ENCODE data around the gene AOC1.
A peak's percentile ranks its signal among the peaks of the same experiment; 100 is the strongest.

The AOC1 gene

GRCh38 chr7:150897502-150898474, 45.5 kb downstream of the AOC1 start:
- Histone ChIP-seq H2AFZ (ENCODE audit: low read length) (0 out of 2 replicates have a peak overlapping the region, but pooled peaks have one; percentile 3), H3K27ac (ENCODE audit: low read depth, low read length, poor library complexity, severe bottlenecking) (peak overlapping the region; percentile 98), H3K27me3 (ENCODE audit: insufficient read depth, low read length) (no peaks in the 10 kb centered on the region), H3K9me3 (ENCODE audit: low read length) (peaks cover 8% of the 10 kb centered on the region), H4K20me1 (ENCODE audit: insufficient read depth, low read length) (no peaks in the 10 kb centered on the region), H3K4me2 (ENCODE audit: low read length) (peak overlapping the region; percentile 67), H3K4me3 (ENCODE audit: low read depth, low read length, poor library complexity, severe bottlenecking) (peak overlapping the region; percentile 53), H3K9me2 (ENCODE audit: low read depth, low read length) (no peaks in the 10 kb centered on the region), H3K36me3 (ENCODE audit: insufficient read depth, low read length) (no peaks in the 10 kb centered on the region), H3K4me1 (ENCODE audit: insufficient read depth, low read length, severe bottlenecking) (peaks cover 60% of the 10 kb centered on the region), H3F3A (ENCODE audit: insufficient read depth, low read length) (no peaks in the 10 kb centered on the region), H3K9ac (ENCODE audit: low read length) (peak overlapping the region; percentile 64), H3K79me2 (ENCODE audit: insufficient read depth, low read length) (no peaks in the 10 kb centered on the region)
- no peak for TF ChIP-seq EZH2 (IDR thresholded peaks at IDR 0.05; ENCODE audit: borderline replicate concordance, low read length)
- no peak for TF ChIP-seq CTCF (IDR thresholded peaks at IDR 0.05; ENCODE audit: low read length)

- no peaks in the 10 kb centered on the region for H3K9me2 ChIP-seq (ENCODE audit: low read depth, low read length)
- H3K9me3 ChIP-seq (ENCODE audit: low read length) = peaks cover 3% of the 10 kb centered on the region; the same call in 1 of the 2 replicates
- 0 out of 2 replicates have a peak overlapping the region, but pooled peaks have one; percentile 3 for H2AFZ ChIP-seq (ENCODE audit: low read length)
- TF ChIP-seq EZH2 (IDR thresholded peaks at IDR 0.05; ENCODE audit: borderline replicate concordance, low read length) (no peak), CTCF (IDR thresholded peaks at IDR 0.05; ENCODE audit: low read length) (peak; percentile 100)
- no peaks in the 10 kb centered on the region for H3K79me2 ChIP-seq (ENCODE audit: insufficient read depth, low read length)
- peak overlapping the region; percentile 98 for H3K27ac ChIP-seq (ENCODE audit: low read depth, low read length, poor library complexity, severe bottlenecking)
- H3K27me3 ChIP-seq (ENCODE audit: insufficient read depth, low read length) = no peaks in the 10 kb centered on the region
- H4K20me1 ChIP-seq (ENCODE audit: insufficient read depth, low read length) = no peaks in the 10 kb centered on the region
- H3K9ac ChIP-seq (ENCODE audit: low read length) = peak overlapping the region; percentile 64
- H3K4me1 ChIP-seq (ENCODE audit: insufficient read depth, low read length, severe bottlenecking) = peaks cover 59% of the 10 kb centered on the region
- no peaks in the 10 kb centered on the region for H3F3A ChIP-seq (ENCODE audit: insufficient read depth, low read length)
- H3K36me3 ChIP-seq (ENCODE audit: insufficient read depth, low read length) = no peaks in the 10 kb centered on the region
- peak overlapping the region; percentile 53 for H3K4me3 ChIP-seq (ENCODE audit: low read depth, low read length, poor library complexity, severe bottlenecking)
- peak overlapping the region; percentile 67 for H3K4me2 ChIP-seq (ENCODE audit: low read length)
Measured at GRCh38 chr7:150898475-150899011, 46.2 kb downstream of the AOC1 start.

GRCh38 chr7:150900675-150901074, 48.4 kb downstream of the AOC1 start:
- no peak for TF ChIP-seq CTCF (IDR thresholded peaks at IDR 0.05; ENCODE audit: low read length)
- TF ChIP-seq EZH2 (IDR thresholded peaks at IDR 0.05; ENCODE audit: borderline replicate concordance, low read length) = no peak
- peaks cover 7% of the 10 kb centered on the region; the same call in 1 of the 2 replicates for H3K27me3 ChIP-seq (ENCODE audit: insufficient read depth, low read length)
- no peak overlapping the region for H3K4me3 ChIP-seq (ENCODE audit: low read depth, low read length, poor library complexity, severe bottlenecking)
- H3K9ac ChIP-seq (ENCODE audit: low read length) = no peak overlapping the region
- no peaks in the 10 kb centered on the region; the same call in 1 of the 2 replicates for H3K36me3 ChIP-seq (ENCODE audit: insufficient read depth, low read length)
- H3K9me3 ChIP-seq (ENCODE audit: low read length) = 0 out of 2 replicates have a peak, but pooled peaks cover 5% of the 10 kb centered on the region
- H3K4me1 ChIP-seq (ENCODE audit: insufficient read depth, low read length, severe bottlenecking) = peaks cover 62% of the 10 kb centered on the region
- no peaks in the 10 kb centered on the region for H3K9me2 ChIP-seq (ENCODE audit: low read depth, low read length)
- H3F3A ChIP-seq (ENCODE audit: insufficient read depth, low read length) = no peaks in the 10 kb centered on the region
- no peaks in the 10 kb centered on the region for H4K20me1 ChIP-seq (ENCODE audit: insufficient read depth, low read length)
- no peak overlapping the region for H3K4me2 ChIP-seq (ENCODE audit: low read length)
- no peaks in the 10 kb centered on the region for H3K79me2 ChIP-seq (ENCODE audit: insufficient read depth, low read length)
- H3K27ac ChIP-seq (ENCODE audit: low read depth, low read length, poor library complexity, severe bottlenecking) = no peak overlapping the region
- no peak overlapping the region for H2AFZ ChIP-seq (ENCODE audit: low read length)
